ENCODE results near the gene PELI3. TPM values are rescaled to one million over a fixed set of nuclear protein-coding genes. Genes with fewer than 3 reads are reported as not detected.

Gene PELI3
- polyA plus RNA-seq, 1 donor from 2014 or later, result 13.3 TPM

GRCh38 chr11:66495401-66495854, 28.7 kb downstream of the PELI3 start:
- no peaks in the 10 kb centered on the region for H3K79me2 ChIP-seq (replicated peaks; ENCODE audit: insufficient read depth, low read length)
- no peak overlapping the region for H2AFZ ChIP-seq (ENCODE audit: low read depth, low read length)
- no peaks in the 10 kb centered on the region for H3F3A ChIP-seq (ENCODE audit: insufficient read depth, low read length, poor library complexity, severe bottlenecking)
- H3K27me3 ChIP-seq (ENCODE audit: insufficient read depth, low read depth, low read length), result no peaks in the 10 kb centered on the region
- TF ChIP-seq CTCF (IDR thresholded peaks at IDR 0.05; ENCODE audit: poor library complexity, severe bottlenecking) (no peak), TAF1 (IDR thresholded peaks at IDR 0.05; ENCODE audit: low read depth) (no peak), EP300 (conservative IDR thresholded peaks at IDR 0.05; ENCODE audit: poor library complexity, severe bottlenecking) (no peak), EZH2 (IDR thresholded peaks at IDR 0.05; ENCODE audit: borderline replicate concordance, insufficient read depth, low read length, poor library complexity, severe bottlenecking) (no peak), SMC3 (conservative IDR thresholded peaks at IDR 0.05; ENCODE audit: poor library complexity) (no peak), POLR2AphosphoS5 (IDR thresholded peaks at IDR 0.05) (no peak), MXI1 (conservative IDR thresholded peaks at IDR 0.05; ENCODE audit: poor library complexity, severe bottlenecking) (no peak), RAD21 (conservative IDR thresholded peaks at IDR 0.05) (no peak), REST (IDR thresholded peaks at IDR 0.05; ENCODE audit: borderline replicate concordance) (no peak)
- no peak overlapping the region for H3K4me3 ChIP-seq (ENCODE audit: low read length)
- no peak overlapping the region for H3K4me2 ChIP-seq (ENCODE audit: low read length)
- no peaks in the 10 kb centered on the region for H3K36me3 ChIP-seq (ENCODE audit: insufficient read depth, low read length)
- H3K27ac ChIP-seq (ENCODE audit: low read length), result no peak overlapping the region
- H3K9me3 ChIP-seq (ENCODE audit: low read length), result no peaks in the 10 kb centered on the region
- no peaks in the 10 kb centered on the region for H3K9me2 ChIP-seq (ENCODE audit: insufficient read depth, low read length)
- no peaks in the 10 kb centered on the region for H4K20me1 ChIP-seq (ENCODE audit: insufficient read depth)
- no peak overlapping the region for H3K9ac ChIP-seq (ENCODE audit: low read length)

- no peak overlapping the region for H3K9ac ChIP-seq (ENCODE audit: low read length)
- no peaks in the 10 kb centered on the region for H3K36me3 ChIP-seq (ENCODE audit: insufficient read depth, low read length)
- H2AFZ ChIP-seq (ENCODE audit: low read depth, low read length), result no peak overlapping the region
Observed at GRCh38 chr11:66497206-66497605, 30.5 kb downstream of the PELI3 start.

More at GRCh38 chr11:66497206-66497605, 30.5 kb downstream of the PELI3 start:
- H3K9me2 ChIP-seq (ENCODE audit: insufficient read depth, low read length), result no peaks in the 10 kb centered on the region
- H3K4me2 ChIP-seq (ENCODE audit: low read length), result no peak overlapping the region
- H3K27me3 ChIP-seq (ENCODE audit: insufficient read depth, low read depth, low read length), result no peaks in the 10 kb centered on the region
- H3K9me3 ChIP-seq (ENCODE audit: low read length), result no peaks in the 10 kb centered on the region
- no peak overlapping the region for H3K4me3 ChIP-seq (ENCODE audit: low read length)
- H3K79me2 ChIP-seq (replicated peaks; ENCODE audit: insufficient read depth, low read length), result no peaks in the 10 kb centered on the region
- TF ChIP-seq POLR2AphosphoS5 (IDR thresholded peaks at IDR 0.05) (no peak), EZH2 (IDR thresholded peaks at IDR 0.05; ENCODE audit: borderline replicate concordance, insufficient read depth, low read length, poor library complexity, severe bottlenecking) (no peak), CTCF (IDR thresholded peaks at IDR 0.05; ENCODE audit: poor library complexity, severe bottlenecking) (no peak), MXI1 (conservative IDR thresholded peaks at IDR 0.05; ENCODE audit: poor library complexity, severe bottlenecking) (no peak), REST (IDR thresholded peaks at IDR 0.05; ENCODE audit: borderline replicate concordance) (no peak), EP300 (conservative IDR thresholded peaks at IDR 0.05; ENCODE audit: poor library complexity, severe bottlenecking) (no peak), TAF1 (IDR thresholded peaks at IDR 0.05; ENCODE audit: low read depth) (no peak), RAD21 (conservative IDR thresholded peaks at IDR 0.05) (no peak), SMC3 (conservative IDR thresholded peaks at IDR 0.05; ENCODE audit: poor library complexity) (no peak)
- H4K20me1 ChIP-seq (ENCODE audit: insufficient read depth), result no peaks in the 10 kb centered on the region
- no peaks in the 10 kb centered on the region for H3F3A ChIP-seq (ENCODE audit: insufficient read depth, low read length, poor library complexity, severe bottlenecking)
- no peak overlapping the region for H3K27ac ChIP-seq (ENCODE audit: low read length)
